NCI-H526 (cell line): Measurements from ENCODE around the gene HTR2A.

Source experiments
- DNase-seq, 2 experiments: peaks; one replicate each; lab custom pipeline; 2025; lab: John Stamatoyannopoulos, UW

HTR2A gene

DNA sequence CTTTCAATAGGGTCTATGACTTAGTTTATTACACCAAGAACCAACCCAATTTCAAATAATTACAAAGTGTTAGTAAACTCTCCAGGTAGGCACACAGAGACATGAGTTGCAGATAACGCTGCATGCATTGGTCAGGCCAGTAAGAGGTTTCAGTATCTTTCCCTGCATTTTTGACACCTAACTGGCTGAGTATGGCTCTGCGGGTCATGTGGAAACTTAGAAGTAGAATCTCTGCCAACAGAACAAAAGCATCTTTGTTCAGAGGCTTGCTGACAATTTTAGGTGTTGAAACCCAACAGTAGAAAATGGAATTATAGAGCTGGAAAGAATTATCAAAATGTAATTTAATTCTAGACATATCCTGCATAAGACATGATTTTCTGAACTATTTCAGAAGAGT lies 25.3 kb downstream of the HTR2A start:
- no peak for DNase-seq

DNA sequence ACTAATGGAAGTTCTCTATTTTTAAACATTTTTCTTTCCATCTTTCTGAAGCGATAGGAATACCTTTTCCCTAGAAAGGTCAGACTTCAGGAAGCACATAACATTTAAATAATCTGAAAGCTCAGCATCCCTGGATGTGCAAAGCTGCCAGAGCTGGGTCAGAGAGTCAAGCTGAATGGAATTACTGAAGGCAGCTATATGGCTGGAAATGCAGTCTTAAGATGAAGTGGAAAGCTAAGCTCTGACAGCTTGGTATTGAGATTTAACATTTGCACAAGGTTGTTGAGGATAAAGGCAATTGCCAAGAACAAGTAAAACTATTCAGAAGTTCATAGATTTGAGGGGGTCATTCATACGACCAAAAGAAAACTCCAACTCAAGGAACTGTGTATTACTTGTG lies 28.8 kb downstream of the HTR2A start:
- DNase-seq = no peak

DNA sequence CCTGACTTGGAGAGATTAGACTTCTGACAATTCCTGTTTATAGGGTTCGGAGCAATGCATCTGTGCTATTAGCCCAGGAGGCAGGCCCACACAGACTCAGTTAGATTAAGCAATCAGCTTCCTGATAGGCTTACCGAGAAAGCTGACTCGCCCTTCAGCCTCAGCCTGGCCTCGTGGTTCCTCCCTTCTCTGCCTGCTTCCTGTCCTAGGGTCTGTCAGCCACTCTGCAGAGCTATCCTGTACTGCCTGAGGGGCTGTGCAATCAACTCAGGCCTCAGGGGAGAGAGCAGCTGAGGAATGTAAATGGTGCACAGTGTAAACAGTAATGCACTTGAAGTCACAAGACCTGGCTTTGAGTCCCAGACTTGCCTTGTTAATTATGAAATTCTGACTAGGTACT lies 30.7 kb downstream of the HTR2A start:
- no peak for DNase-seq

DNA sequence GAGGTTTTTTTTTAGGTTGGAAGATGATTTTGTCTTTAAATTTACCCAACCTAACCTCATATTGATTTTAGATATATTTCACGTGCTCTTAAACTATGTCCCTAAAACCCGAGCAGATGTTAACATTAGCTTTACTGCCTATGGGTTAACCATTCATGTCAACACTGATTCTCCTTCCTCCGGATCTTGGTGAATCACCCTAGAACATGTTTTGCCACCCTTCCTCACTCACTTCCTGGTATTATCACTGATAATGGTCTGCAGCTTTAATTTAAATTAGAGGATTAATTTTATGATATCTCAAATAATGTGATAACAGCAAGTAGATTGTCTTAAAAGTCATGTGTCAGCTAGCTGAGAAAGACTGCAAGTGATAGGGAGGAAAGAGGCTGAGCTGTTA lies 31.9 kb downstream of the HTR2A start:
- no peak for DNase-seq

DNA sequence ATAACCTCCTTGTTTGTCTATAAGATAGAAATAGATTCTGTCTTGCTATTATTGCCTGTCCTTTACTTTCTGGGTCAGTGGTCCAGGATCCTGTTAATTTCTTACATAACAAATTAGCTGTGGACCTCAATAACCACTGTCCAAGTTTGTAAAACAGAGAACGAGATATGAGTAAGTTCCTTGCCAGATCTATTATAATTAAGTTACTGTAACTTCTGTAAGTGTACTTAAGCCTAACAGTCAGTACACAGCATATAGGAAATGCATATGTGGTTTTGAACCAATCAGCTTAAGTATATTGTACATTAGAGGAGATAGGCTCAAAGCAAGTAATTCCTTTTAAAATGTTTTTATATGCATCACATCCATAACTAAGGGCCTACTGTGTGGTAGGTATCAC lies 34.9 kb downstream of the HTR2A start:
- DNase-seq = no peak

DNA sequence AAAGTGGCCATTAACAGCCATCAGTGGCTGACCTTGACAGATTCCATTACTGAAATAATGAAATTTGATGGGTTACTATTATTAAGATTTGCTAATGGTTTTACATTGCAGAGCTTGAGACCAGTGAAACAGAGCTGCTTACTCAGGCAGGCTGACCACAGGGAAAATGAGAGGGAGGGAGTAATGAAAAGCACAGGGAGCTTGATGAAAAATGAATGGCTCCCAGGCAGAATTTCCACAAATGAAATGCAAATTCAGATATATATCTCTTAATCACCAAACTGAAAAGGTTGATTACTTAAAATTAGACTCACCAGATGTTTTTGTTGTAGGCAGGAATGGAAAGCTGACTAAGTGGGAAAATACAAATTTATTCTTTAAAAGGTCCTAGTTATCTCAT lies 36.1 kb downstream of the HTR2A start:
- no peak for DNase-seq

DNA sequence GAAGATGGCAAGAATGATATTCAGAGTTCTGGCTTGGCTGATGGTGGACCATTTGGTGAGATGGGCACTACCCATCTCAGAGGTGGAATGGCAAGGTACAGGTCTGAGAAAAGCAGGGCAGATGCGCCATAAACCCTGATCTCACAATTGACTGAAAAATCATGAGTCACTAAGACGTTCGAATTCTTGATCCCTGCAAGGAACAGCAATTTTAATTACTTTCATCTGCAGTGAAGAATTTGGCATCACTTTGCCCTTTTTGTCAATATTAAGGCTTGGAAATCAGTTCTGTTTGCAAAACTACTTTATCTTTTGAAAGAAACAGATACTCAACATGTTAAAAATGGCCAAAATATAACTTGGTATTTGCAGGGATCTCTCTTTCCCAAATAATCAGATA lies 38.1 kb downstream of the HTR2A start:
- DNase-seq = no peak

DNA sequence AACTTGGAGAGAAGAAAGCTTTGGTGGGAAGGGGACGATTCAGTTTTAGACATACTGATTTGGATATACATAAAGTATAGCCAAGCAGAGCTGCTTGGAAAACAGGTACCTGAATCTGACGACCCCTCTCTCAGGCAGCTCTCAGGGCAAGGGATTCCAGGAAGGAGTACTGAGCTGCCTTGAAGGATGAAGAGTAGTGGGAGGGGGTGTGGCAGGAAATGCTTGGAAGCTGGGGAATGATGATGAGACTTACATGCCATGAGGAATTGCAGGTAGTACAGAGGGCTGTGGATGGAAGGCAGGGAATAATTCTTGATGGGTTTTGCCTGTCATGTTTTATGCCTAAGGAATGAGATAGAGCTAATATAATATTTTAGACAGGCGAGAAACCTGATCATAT lies 38.7 kb downstream of the HTR2A start:
- DNase-seq = no peak

DNA sequence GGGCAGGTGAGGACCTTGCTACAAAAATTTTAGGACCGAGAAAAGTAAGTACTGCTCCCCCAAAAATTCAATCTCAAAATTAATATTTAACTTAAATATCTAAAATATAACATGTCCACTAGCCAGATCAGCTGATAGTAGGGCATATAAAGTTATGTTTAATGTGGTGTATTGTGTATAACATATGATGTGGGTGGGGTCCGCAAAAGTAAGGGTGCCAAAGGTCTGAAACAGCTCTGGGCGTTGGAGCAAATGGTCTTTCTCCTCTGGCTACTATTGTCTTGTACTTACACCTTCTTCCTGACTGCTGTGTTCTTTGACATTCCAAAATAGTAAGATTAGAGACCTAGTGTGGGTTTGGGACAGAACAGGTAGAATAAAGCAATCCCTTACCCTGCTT lies 41.2 kb downstream of the HTR2A start:
- DNase-seq = no peak

DNA sequence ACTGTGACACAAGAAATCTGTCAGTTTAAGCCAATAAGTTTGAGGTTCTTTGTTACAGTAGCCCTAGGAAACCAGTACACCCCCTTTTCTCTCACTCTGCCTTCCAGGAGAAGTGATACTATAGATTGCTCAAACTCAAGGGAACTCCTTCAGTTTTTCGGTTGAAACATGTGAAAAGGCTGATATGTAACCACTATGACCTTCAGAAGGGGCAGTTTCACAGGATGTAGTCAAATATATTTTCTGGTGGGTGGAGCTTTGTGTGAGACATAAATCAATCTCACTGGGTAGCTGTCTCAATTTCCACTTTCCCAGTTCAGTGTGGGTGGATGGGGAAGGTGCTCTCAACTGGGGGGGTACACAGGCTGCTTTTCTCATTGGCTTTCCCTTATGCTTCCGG lies 41.7 kb downstream of the HTR2A start:
- no peak for DNase-seq

DNA sequence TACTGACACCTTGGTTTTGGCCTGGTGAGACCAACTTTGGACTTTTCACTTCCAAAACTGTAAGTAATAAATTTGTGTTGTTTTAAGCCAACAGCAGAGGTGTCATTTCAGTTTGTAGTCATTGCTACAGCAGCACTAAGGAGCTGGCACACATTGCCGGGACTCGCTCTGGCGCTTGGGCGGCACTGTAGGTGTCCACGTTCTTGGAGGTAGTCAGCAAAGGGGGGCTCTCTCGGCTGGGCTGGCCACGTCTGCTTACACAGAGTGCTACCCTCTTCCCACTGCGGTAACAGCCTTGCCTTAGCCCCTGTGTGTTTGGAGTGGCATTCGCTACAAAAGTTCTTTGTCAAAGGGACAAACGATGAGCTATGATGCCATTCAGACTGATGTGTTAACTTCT lies 44.7 kb downstream of the HTR2A start:
- no peak for DNase-seq

DNA sequence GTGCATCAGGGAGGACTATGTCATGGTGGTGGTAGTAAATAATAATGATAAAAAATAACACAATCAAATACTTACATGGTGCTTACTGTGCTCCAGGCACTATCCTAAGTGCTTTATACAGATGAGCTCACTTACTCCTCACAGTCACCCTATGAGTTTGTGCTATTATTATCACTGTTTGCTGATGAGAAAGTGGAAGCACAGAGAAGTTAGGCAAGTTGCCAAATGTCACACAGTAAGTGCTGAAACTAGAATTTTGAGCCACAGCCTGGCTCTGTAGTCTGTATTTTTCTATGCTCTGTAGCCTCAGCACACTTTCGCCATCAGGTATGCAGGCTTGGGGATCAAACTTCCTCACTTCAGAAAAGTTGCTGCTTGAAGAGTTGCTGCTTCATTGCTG lies 46.6 kb downstream of the HTR2A start:
- DNase-seq = no peak

DNA sequence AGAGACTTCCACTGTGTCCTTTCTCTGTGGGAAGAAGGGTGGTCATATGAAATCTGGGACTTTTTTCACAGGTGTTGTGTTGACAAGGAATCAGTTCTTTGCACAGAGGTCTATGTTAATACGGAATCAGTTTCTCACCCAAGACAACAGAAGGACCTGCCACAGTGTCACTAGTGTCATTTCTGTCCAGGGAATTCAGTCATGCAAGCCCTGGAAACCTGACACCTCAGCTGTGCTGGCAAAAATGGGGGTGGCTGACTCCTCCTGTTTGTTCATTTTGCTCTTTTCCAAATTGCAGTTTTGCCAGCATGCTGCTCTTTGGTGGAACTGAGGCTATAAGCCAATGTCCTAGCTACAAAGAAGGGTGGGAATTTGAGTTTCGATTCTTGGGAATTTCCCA lies 50.1 kb downstream of the HTR2A start:
- no peak for DNase-seq

DNA sequence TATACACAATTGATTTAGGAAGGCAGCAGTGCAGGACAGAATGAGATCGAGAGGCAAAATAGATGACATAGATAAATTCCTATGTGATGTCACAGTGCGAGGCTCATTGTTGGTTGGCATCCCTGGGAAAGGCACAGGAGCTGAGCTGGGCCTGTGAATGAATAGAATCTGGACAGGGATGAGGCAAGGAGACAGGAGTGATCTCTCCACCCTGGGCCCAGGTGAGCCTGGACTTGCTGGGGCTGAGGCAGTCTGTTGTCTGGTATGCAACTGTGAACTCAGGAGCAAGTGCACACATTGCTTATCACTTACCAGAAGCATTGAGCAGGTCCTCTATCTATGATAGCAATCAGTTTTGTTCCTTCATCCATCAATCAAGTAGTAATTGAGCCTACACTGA lies 51.7 kb downstream of the HTR2A start:
- DNase-seq = no peak

DNA sequence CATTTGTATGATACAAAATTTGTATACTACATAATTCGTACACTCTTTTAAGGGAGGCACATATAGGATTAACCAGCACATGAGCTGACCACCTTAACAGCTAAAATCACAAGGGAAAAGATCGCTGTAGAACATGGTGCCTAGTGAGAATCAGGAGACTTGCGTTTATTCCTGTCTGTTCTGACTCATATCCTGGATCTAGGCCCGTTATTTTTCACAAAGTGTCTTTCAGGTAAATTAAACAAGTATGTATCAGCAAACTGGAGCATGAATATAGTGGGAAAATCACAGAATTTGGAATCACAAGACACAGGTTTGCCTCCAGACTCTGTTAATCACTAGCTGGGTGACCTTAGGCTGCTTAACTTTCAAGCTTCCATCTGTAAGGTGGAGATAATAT lies 52.4 kb downstream of the HTR2A start:
- no peak for DNase-seq

DNA sequence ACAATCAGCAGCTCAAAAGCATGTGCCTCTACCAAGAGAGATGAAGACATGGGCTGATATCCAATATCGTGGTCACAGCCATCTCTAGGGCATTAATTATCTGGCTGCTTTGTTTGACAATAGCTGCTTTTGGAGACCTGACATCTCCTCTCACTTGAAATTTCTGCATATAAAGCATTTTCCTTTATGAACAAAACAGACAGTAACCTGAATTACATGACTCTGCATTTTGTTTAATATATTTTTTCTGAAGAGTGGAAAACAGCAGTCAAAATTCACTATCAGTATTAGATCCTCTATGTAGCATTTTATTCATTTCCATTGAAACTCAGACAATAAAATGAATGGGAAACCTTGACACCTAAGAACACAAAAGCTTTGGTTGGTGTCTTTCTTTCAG lies 57.5 kb downstream of the HTR2A start:
- DNase-seq = no peak

DNA sequence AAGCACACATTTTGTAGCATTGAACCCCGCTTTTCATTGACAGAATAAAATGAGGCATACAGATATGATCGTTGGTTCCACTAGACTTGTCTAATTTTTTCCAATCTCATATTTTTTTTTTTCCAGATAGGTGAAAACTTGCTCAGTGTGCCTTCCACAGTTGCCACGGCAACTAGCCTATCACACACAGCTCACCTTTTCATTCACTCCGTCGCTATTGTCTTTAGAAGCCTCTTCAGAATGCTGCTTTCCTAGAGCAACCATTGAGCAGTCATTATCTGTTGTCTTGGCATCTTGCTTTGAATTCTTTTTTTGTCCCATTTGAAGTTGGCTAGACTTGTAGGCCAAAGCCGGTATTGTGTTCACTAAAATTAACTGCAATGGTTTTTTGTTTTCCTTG lies 62.2 kb downstream of the HTR2A start:
- DNase-seq = no peak

DNA sequence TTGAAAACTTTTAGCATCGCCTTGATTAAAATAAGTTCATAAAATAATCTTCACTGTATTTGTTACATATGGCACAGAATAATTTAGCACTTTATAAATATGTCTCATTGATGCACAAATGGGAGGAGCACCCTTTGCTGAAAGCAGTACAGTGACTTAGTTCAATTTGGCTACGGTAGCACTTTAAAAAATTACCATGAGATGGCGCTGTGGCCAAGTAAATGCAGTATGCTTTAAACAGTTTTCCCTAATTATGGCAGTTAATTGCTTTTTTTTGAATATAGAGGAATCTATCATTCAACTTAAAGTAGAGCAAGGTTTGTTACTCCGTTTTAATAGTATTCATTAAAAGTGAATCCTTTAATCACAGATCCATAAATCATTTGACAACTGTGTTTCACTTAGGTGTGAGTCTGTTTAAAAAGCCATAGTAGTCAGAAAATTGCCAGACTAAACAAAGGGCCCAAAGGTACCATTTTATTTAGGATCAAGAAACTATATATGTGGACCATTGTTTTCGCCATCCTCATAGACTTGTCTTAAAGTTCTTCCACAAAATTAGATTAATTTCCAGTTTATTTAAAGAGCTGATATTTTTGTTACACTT lies 65.2 kb downstream of the HTR2A start:
- peak; percentile 32 to 61 for DNase-seq

DNA sequence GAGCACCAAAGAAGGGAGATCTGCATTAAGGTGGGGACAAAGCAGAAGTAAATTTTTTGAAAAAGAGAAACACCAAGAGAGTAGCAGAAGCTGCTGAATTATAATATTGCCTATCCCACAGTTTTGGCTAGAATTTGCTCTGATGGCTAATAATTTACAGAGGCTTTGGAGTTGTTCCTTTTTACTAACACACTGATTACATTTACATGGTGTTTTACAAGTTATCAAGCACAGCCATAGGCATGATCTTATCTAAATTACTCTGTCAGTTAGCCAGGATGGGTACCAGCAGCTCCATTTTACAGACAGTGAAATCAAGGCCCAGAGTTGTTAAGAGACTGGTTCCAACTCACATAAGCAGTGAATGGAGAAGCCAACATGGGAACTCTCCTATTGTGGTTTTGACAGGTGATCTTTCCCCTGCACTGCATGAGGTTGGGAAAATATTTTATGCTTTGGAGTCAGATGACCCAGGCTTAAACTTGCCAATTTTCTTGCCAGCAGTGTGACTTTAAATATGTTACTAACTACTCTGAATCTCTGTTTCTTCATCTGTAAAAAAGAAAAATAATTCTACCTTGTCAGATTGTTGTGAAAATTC lies 66.3 kb downstream of the HTR2A start:
- no peak for DNase-seq

DNA sequence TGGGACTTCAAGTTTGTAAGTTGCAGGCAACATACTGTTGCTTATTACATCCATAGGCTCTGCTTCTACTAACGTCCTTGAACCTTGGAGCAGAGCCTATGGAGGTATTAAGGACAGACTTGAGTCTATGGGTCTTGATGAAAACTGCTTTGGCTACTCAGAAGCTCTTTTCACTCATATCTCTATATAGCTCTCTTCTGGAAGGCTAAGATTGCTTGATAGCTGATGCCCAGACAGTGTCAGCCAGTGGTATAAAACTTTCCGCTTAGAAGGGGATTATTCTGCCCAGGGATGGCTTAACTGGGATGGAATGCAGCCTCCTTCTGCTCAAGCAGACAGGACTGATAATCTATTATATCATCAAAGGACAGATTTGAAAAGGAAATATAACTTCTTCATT lies 74.3 kb downstream of the HTR2A start:
- DNase-seq = no peak

DNA sequence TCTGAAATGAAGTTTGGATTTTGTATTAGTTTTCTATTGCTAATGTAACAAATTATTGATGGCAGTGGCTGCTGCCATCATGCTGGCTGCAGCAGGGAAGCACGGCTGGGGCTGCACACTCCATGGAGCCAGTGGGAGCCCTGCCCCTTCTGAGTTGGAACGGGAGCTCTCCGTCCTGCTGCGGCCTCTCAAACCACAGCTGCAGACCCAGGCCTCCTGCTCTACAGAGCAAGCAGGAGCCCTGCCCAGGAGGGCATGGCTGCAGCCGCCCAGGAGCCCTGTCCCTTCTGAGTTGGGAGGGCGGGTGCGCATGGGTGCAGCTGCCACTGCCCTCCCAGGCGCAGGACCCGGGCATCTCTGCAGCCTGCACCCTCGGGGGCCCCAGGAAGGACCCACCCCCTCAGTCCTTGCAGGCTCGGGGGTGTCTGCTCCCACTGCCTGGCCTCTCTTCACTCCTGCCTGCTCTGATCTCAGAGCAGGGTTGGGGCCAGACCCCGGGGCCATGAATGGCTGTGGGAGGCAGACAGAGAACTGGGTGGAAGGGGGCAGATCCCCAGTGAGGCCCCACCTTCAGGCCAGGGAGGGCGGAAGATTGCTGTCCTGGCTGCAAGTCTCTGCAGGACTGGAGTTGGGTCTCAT lies 78.9 kb downstream of the HTR2A start:
- no peak for DNase-seq

DNA sequence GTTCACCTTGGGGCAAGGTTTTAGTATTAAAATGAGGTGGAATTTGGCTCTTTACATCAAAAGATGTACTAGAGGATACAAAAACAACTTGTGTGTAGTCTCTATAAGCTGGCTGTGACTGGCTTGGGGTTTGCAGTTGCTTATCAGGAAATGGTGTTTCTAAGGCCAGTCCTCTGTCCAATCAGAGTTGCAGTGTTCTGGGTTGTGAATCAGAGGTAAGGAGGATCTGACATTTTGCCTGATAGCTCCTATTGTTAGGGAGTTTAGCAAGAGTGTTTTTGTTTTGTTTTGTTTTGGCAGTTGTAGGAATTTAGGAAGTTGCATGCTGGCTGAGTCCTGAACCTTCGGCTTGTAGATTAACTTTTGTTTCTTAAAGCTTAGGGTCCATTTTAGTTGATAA lies 79.8 kb downstream of the HTR2A start:
- DNase-seq = no peak

DNA sequence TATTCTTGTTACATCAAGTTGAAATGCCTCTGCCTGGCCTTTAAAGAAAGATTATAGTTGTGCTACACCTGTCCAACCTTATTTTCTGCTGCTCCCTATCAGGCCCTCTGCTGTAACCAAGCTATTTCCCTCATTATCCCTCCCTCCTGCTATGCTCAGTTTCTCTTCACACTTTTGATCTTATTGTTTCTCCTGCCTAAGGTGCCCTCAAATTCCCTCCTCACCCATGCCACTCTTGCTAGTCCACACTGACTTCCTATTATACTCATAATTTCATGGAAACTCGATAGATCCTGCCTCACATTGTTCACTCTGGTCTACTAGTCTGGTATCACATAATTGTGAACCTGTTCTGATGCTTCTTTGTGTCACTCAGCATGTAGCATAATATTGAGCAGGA lies 80.5 kb downstream of the HTR2A start:
- DNase-seq = no peak

DNA sequence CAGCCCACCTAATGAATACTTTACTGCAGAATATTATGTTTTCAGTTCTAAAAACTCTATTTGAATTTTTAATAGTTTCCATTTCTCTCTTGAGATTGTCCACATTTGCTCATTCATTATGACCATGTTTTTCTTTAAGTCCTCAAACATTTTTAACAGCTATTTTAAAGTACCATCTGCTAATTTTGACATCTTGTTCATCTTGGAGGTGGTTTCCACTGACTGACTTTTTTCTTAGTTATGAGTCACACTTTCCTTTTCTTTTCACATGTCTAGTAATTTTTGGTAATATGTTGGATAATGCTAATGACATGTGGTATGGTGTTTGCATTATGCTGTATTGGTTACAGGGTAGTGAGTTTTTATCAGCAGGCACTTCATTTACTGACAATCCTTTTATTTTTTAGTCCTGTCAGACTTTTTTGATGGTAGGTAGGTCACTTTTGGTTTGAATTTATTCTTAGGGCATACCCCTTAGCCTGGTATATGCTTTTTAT lies 84.5 kb downstream of the HTR2A start:
- no peak for DNase-seq
